Smooth muscle cell (in vitro differentiated cells): Measurements from ENCODE around the gene SMAD4. TPM values are rescaled to one million over a fixed set of nuclear protein-coding genes. Genes with fewer than 3 reads are reported as not detected.

Experiments used
- DNase-seq: peaks from one replicate; lab custom pipeline; 2025; ENCODE audit not compliant: unreplicated experiment; lab: John Stamatoyannopoulos, UW
- H2AFZ ChIP-seq: fragments of 200-600 bp; sonication (generic); 2 replicates; pipeline ENCODE4 v1.6.0; 2016; ENCODE audit warnings: antibody characterized with exemption, low read depth, mild to moderate bottlenecking
- H3F3A ChIP-seq: fragments of 200-600 bp; sonication (generic); 2 replicates; pipeline ENCODE4 v1.6.0; 2017; ENCODE audit warnings: antibody characterized with exemption, low read depth
- H3K27ac ChIP-seq: fragments of 200-600 bp; sonication (generic); 2 replicates; pipeline ENCODE4 v1.5.1; 2016; ENCODE audit warnings: low read depth, mild to moderate bottlenecking
- H3K27me3 ChIP-seq: fragments of 200-600 bp; sonication (generic); 2 replicates; pipeline ENCODE4 v1.6.1; 2016; ENCODE audit warnings: low read depth, mild to moderate bottlenecking
- H3K36me3 ChIP-seq: fragments of 200-600 bp; sonication (generic); 2 replicates; pipeline ENCODE4 v1.5.1; 2016; ENCODE audit warnings: low read depth
- H3K4me1 ChIP-seq: fragments of 200-600 bp; sonication (generic); 2 replicates; pipeline ENCODE4 v1.5.1; 2016; ENCODE audit warnings: low read depth
- H3K4me2 ChIP-seq: fragments of 200-600 bp; sonication (generic); 2 replicates; pipeline ENCODE4 v1.6.0; 2016; ENCODE audit warnings: mild to moderate bottlenecking
- H3K4me3 ChIP-seq: fragments of 200-600 bp; sonication (generic); 2 replicates; pipeline ENCODE4 v1.5.1; 2016; ENCODE audit warnings: mild to moderate bottlenecking
- H3K79me2 ChIP-seq: fragments of 200-600 bp; sonication (generic); 2 replicates; pipeline ENCODE4 v1.6.0; 2016; ENCODE audit warnings: low read depth, mild to moderate bottlenecking
- H3K9ac ChIP-seq: fragments of 200-600 bp; sonication (generic); 2 replicates; pipeline ENCODE4 v1.6.0; 2016; ENCODE audit warnings: low read depth
- H3K9me3 ChIP-seq: fragments of 200-600 bp; sonication (generic); replicated peaks from 2 replicates; pipeline ENCODE4 v1.5.1; 2016; ENCODE audit warnings: low read depth
- H4K20me1 ChIP-seq: fragments of 200-600 bp; sonication (generic); 2 replicates; pipeline ENCODE4 v1.6.0; 2016; ENCODE audit warnings: low read depth
- WGBS: methylation state at CpG from one replicate; pipeline ENCODE4 v1.1.7; 2016; ENCODE audit warnings: low lambda C conversion rate; 5-methylcytosine and 5-hydroxymethylcytosine counted together
- polyA plus RNA-seq: library from polyadenylated mRNA; unstranded; fragments of >200 nt; fragmentation: Nextera tagmentation; extraction: Ambion mirVana; gene quantifications from 2 replicates; pipeline ENCODE4 v1.2.1, GENCODE V29; 2016
- total RNA-seq: library from RNA; depleted of rRNA; stranded (reverse); fragments of >200 nt; gene quantifications from 2 replicates; pipeline ENCODE4 v1.2.3, GENCODE V29; 2014
- TF ChIP-seq, protein P1 (sequence below): fragments of 200-600 bp; sonication (generic); IDR thresholded peaks from 2 replicates; pipeline ENCODE4 v1.5.1; 2017; ENCODE audit warnings: borderline replicate concordance, mild to moderate bottlenecking, antibody characterized with exemption; ENCODE audit not compliant: insufficient read depth, poor library complexity, severe bottlenecking

SMAD4 gene
- total and polyA plus RNA-seq, 2 experiments from 2014 or later: 76.4 to 88.9 TPM

DNA sequence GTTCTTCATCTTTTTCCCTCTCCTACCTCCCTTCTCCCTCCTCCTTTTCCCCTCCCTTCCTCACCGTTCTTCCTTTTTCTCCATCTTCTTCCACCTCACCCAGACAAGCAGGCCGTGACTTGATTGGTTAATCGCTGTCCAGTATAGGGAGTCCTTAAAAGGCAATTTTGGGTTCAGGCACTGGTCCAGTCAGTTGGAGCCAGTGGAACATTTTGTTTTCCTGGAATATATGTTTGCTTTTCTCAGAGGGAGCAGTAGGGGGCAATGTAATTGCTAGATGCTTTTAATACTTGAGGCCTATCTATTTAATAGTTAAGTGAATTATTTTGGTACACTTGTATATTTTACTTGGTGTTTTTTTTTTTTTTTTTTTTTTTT lies 47.2 kb upstream of the SMAD4 start:
- H3K27ac ChIP-seq: no peak overlapping the region
- no peaks in the 10 kb centered on the region for H3K4me1 ChIP-seq
- no peak overlapping the region for H3K4me2 ChIP-seq
- H3K9me3 ChIP-seq: no peaks in the 10 kb centered on the region
- no peaks in the 10 kb centered on the region for H4K20me1 ChIP-seq
- TF ChIP-seq, protein P1, sequence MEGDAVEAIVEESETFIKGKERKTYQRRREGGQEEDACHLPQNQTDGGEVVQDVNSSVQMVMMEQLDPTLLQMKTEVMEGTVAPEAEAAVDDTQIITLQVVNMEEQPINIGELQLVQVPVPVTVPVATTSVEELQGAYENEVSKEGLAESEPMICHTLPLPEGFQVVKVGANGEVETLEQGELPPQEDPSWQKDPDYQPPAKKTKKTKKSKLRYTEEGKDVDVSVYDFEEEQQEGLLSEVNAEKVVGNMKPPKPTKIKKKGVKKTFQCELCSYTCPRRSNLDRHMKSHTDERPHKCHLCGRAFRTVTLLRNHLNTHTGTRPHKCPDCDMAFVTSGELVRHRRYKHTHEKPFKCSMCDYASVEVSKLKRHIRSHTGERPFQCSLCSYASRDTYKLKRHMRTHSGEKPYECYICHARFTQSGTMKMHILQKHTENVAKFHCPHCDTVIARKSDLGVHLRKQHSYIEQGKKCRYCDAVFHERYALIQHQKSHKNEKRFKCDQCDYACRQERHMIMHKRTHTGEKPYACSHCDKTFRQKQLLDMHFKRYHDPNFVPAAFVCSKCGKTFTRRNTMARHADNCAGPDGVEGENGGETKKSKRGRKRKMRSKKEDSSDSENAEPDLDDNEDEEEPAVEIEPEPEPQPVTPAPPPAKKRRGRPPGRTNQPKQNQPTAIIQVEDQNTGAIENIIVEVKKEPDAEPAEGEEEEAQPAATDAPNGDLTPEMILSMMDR: no peak
- 93% methylated on average over 3 of the region's 3 CpGs for WGBS
- no peak for DNase-seq
- H3K79me2 ChIP-seq: no peaks in the 10 kb centered on the region
- no peaks in the 10 kb centered on the region for H3F3A ChIP-seq
- H3K36me3 ChIP-seq: peaks cover 8% of the 10 kb centered on the region
- H3K9ac ChIP-seq: no peak overlapping the region
- no peaks in the 10 kb centered on the region for H3K27me3 ChIP-seq
- no peak overlapping the region for H2AFZ ChIP-seq
- no peak overlapping the region for H3K4me3 ChIP-seq

GRCh38 chr18:50986360-50987087 lies 43.5 kb upstream of the SMAD4 start:
- no peaks in the 10 kb centered on the region for H3K27me3 ChIP-seq
- TF ChIP-seq, protein P1: no peak
- WGBS: 72% methylated on average over 2 of the region's 2 CpGs
- H3K4me2 ChIP-seq: no peak overlapping the region
- no peak overlapping the region for H3K4me3 ChIP-seq
- H2AFZ ChIP-seq: no peak overlapping the region
- no peaks in the 10 kb centered on the region for H3K36me3 ChIP-seq
- H3K9ac ChIP-seq: no peak overlapping the region
- H3K4me1 ChIP-seq: peaks cover 2% of the 10 kb centered on the region
- no peaks in the 10 kb centered on the region for H3K9me3 ChIP-seq
- no peaks in the 10 kb centered on the region for H3K79me2 ChIP-seq
- no peak for DNase-seq
- H3K27ac ChIP-seq: no peak overlapping the region
- no peaks in the 10 kb centered on the region for H3F3A ChIP-seq
- H4K20me1 ChIP-seq: no peaks in the 10 kb centered on the region

- Histone ChIP-seq H3K4me3 (no peak overlapping the region), H3K79me2 (no peaks in the 10 kb centered on the region), H2AFZ (no peak overlapping the region), H3K27ac (no peak overlapping the region), H4K20me1 (no peaks in the 10 kb centered on the region), H3K27me3 (no peaks in the 10 kb centered on the region), H3F3A (no peaks in the 10 kb centered on the region), H3K9me3 (no peaks in the 10 kb centered on the region), H3K9ac (no peak overlapping the region), H3K4me1 (peaks cover 9% of the 10 kb centered on the region), H3K4me2 (no peak overlapping the region), H3K36me3 (no peaks in the 10 kb centered on the region)
- TF ChIP-seq, protein P1: no peak
- no peak for DNase-seq
- WGBS: 82% methylated on average over 2 of the region's 2 CpGs
These were observed 42.8 kb upstream of the SMAD4 start for GRCh38 chr18:50987261-50987660.

DNA sequence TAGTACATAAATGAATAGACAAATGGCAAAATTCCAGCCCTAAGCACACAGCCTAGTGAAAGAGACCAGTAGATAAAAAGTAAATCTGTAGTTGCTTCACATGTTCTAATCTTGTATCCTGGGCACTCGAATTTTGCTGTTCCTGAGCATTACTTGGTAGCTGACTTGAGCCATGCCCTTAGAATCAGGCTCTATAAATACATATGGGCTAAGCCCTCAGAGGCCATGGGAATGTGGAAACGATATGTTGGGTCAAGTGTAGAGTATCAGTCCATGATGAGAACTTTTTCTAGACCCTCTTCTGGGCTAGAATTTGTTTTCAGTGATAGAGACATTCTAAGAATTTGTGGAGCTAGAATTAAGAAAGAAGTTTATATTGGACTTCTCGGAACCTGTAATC lies 40.3 kb upstream of the SMAD4 start:
- H2AFZ ChIP-seq: no peak overlapping the region
- H3K79me2 ChIP-seq: no peaks in the 10 kb centered on the region
- H3F3A ChIP-seq: no peaks in the 10 kb centered on the region
- WGBS: 93% methylated on average over 3 of the region's 3 CpGs
- no peaks in the 10 kb centered on the region for H4K20me1 ChIP-seq
- H3K27ac ChIP-seq: no peak overlapping the region
- H3K36me3 ChIP-seq: no peaks in the 10 kb centered on the region
- no peaks in the 10 kb centered on the region for H3K9me3 ChIP-seq
- peaks cover 15% of the 10 kb centered on the region for H3K4me1 ChIP-seq
- no peak overlapping the region for H3K4me3 ChIP-seq
- TF ChIP-seq, protein P1: no peak
- no peak overlapping the region for H3K4me2 ChIP-seq
- no peak for DNase-seq
- no peaks in the 10 kb centered on the region for H3K27me3 ChIP-seq
- H3K9ac ChIP-seq: no peak overlapping the region
